ENCODE data around the gene ALPI. TPM values are rescaled to one million over a fixed set of nuclear protein-coding genes. Genes with fewer than 3 reads are reported as not detected.

ALPI gene
- total and polyA plus RNA-seq, 2 donors (not counting 3 experiments of a cell fraction or from before 2014, with no cell fraction given), result not detected

DNA sequence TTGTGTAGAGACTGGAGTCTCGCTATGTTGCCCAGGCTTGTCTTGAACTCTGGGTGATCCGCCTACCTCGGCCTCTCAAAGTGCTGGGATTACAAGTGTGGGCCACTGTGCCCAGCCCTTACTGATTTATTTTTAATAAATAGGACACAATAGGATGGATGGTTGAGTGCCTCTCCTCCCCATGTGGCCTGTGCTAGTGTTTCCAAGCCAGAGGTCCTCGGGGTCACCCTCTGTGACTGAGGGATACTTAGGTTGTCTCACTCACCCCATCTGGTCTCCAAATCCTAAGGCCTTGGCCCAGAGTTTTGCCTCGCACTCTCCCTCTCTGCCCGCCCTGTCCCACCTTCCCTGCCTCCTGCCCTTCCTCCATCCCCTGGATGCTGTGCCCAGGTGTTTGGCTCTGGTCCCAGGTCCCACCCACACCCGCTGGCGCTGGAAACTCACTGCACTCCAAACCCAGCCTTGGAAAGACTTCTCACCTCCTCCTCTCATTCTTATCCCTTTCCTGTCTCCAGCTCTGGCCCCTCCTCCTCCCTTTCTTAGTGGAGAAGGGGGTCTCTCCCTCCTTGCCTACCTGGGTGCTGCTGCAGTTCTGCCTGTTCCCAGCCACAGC is 36.4 kb downstream of the ALPI start:
- Histone ChIP-seq H2AFZ (ENCODE audit: low read depth, low read length) (no peak overlapping the region), H3K27me3 (ENCODE audit: control insufficient read depth in 2 of 2, insufficient read depth in 2 of 2, low read length in 2 of 2) (peaks cover 11 to 16% of the 10 kb centered on the region in 2 experiments), H4K20me1 (replicated peaks; ENCODE audit: control insufficient read depth, extremely low read depth, insufficient read depth, low read length) (no peaks in the 10 kb centered on the region), H3K9ac (replicated peaks; ENCODE audit: extremely low read depth, insufficient read depth, low read length) (no peak overlapping the region), H3K9me1 (replicated peaks; ENCODE audit: control insufficient read depth, extremely low read depth, insufficient read depth, low read length) (no peaks in the 10 kb centered on the region), H3K4me3 (replicated peaks in 1 of 3; ENCODE audit: insufficient read depth in 1 of 3, low read depth in 1 of 3, low read length in 3 of 3) (no peak overlapping the region), H3K79me2 (ENCODE audit: control insufficient read depth, insufficient read depth, low read length) (no peaks in the 10 kb centered on the region), H3K9me3 (replicated peaks; ENCODE audit: control insufficient read depth, insufficient read depth, low read length) (no peaks in the 10 kb centered on the region), H3K4me2 (ENCODE audit: insufficient read depth, low read length) (no peak overlapping the region), H3K4me1 (ENCODE audit: control insufficient read depth, extremely low read depth, insufficient read depth, low read length) (no peaks in the 10 kb centered on the region), H3K36me3 (ENCODE audit: control insufficient read depth in 2 of 2, extremely low read depth in 1 of 2, insufficient read depth in 2 of 2, low read length in 2 of 2) (no peaks in the 10 kb centered on the region), H3K27ac (ENCODE audit: insufficient read depth, low read depth, low read length) (no peak overlapping the region)
- CTCF ChIA-PET, result no interaction called here
- dilution Hi-C loops (cut with MboI; ENCODE audit: extremely low pct_ligation_motif_present, low sequenced_read_pairs) (no loop called here), intact Hi-C loops (cut with micrococcal nuclease) (no loop called here)
- FAIRE-seq, result no peak
- POLR2A ChIA-PET, result no interaction called here
- DNase-seq (ENCODE audit: low read depth, low spot score), result no peak
- no TSS peak for BruUV-seq (replicated peaks)
- TF ChIP-seq MYC (IDR thresholded peaks at IDR 0.05; ENCODE audit: low read depth, low read length) (no peak), POLR2A (IDR thresholded peaks at IDR 0.05; ENCODE audit: low read depth, low read length) (no peak), GATA2 (IDR thresholded peaks at IDR 0.05; ENCODE audit: insufficient read depth, insufficient read length, low read depth, low read length) (no peak)

DNA sequence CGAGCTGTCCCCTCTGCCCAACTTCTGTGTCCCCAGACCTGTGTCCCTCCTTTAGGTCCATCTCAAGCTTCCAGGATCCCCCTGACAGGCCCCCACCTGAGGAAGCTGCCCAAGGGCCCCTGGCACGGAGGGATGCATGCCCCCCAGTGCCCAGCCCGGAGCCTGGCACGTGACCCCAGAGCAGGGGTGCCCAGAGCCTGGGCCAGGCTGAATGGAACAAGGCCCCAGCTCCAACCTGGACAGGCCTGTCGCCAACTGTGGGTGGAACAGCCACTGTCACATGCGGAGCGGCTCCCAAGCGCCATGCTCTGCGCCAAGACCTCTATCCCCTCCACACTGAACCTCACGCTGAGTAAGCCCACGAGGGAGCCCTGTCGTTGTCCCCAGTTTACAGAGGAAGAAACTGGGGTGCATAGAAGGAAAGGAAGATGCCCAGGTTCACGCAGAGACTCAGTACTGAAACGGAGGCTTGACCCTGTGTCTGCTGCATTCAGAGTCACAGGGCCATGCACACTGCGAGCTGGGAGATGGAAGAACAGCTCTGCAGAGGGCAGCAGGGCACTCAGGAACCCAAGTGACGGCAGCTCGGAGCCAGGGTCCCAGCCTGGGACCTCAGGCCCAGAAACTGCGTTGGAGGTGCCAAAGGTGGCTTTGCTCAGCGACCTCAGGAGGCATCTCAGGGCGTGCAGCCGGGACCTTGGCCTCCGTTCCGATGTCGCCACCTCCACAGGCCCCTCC is 37.2 kb downstream of the ALPI start:
- intact Hi-C loops (cut with micrococcal nuclease) (no loop called here), dilution Hi-C loops (cut with MboI; ENCODE audit: extremely low pct_ligation_motif_present, low sequenced_read_pairs) (no loop called here)
- no peaks in the 10 kb centered on the region for H3K9me3 ChIP-seq (replicated peaks; ENCODE audit: control insufficient read depth, insufficient read depth, low read length)
- FAIRE-seq, result no peak
- no peaks in the 10 kb centered on the region for H3K4me1 ChIP-seq (ENCODE audit: control insufficient read depth, extremely low read depth, insufficient read depth, low read length)
- H3K9me1 ChIP-seq (replicated peaks; ENCODE audit: control insufficient read depth, extremely low read depth, insufficient read depth, low read length), result no peaks in the 10 kb centered on the region
- ChIA-PET POLR2A (no interaction called here), CTCF (no interaction called here)
- no peaks in the 10 kb centered on the region for H3K36me3 ChIP-seq (ENCODE audit: control insufficient read depth in 2 of 2, extremely low read depth in 1 of 2, insufficient read depth in 2 of 2, low read length in 2 of 2)
- H3K27me3 ChIP-seq (ENCODE audit: control insufficient read depth in 2 of 2, insufficient read depth in 2 of 2, low read length in 2 of 2), result peaks cover 9 to 11% of the 10 kb centered on the region in 2 experiments
- no peak overlapping the region for H3K4me2 ChIP-seq (ENCODE audit: insufficient read depth, low read length)
- no peaks in the 10 kb centered on the region for H4K20me1 ChIP-seq (replicated peaks; ENCODE audit: control insufficient read depth, extremely low read depth, insufficient read depth, low read length)
- H3K4me3 ChIP-seq (replicated peaks in 1 of 3; ENCODE audit: insufficient read depth in 1 of 3, low read depth in 1 of 3, low read length in 3 of 3), result no peak overlapping the region
- H2AFZ ChIP-seq (ENCODE audit: low read depth, low read length), result no peak overlapping the region
- no peaks in the 10 kb centered on the region for H3K79me2 ChIP-seq (ENCODE audit: control insufficient read depth, insufficient read depth, low read length)
- TF ChIP-seq MYC (IDR thresholded peaks at IDR 0.05; ENCODE audit: low read depth, low read length) (no peak), JUN (IDR thresholded peaks at IDR 0.05; ENCODE audit: borderline replicate concordance, insufficient read depth, insufficient read length, low read depth) (no peak), EZH2 (IDR thresholded peaks at IDR 0.05; ENCODE audit: borderline replicate concordance, low read depth, low read length, severe bottlenecking) (no peak), POLR2AphosphoS5 (IDR thresholded peaks at IDR 0.05; ENCODE audit: insufficient read depth, low read depth, low read length) (no peak), GATA2 (IDR thresholded peaks at IDR 0.05; ENCODE audit: insufficient read depth, insufficient read length, low read depth, low read length) (no peak), POLR2A (IDR thresholded peaks at IDR 0.05; ENCODE audit: low read depth, low read length) (no peak), FOS (IDR thresholded peaks at IDR 0.05; ENCODE audit: borderline replicate concordance, insufficient read depth, low read length) (no peak)
- TF ChIP-seq, protein P1, sequence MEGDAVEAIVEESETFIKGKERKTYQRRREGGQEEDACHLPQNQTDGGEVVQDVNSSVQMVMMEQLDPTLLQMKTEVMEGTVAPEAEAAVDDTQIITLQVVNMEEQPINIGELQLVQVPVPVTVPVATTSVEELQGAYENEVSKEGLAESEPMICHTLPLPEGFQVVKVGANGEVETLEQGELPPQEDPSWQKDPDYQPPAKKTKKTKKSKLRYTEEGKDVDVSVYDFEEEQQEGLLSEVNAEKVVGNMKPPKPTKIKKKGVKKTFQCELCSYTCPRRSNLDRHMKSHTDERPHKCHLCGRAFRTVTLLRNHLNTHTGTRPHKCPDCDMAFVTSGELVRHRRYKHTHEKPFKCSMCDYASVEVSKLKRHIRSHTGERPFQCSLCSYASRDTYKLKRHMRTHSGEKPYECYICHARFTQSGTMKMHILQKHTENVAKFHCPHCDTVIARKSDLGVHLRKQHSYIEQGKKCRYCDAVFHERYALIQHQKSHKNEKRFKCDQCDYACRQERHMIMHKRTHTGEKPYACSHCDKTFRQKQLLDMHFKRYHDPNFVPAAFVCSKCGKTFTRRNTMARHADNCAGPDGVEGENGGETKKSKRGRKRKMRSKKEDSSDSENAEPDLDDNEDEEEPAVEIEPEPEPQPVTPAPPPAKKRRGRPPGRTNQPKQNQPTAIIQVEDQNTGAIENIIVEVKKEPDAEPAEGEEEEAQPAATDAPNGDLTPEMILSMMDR (IDR thresholded peaks at IDR 0.05; ENCODE audit: extremely low read depth in 1 of 2, insufficient read depth in 1 of 2, low read depth in 1 of 2, low read length in 2 of 2), result no peak
- TF ChIP-seq, protein P2, sequence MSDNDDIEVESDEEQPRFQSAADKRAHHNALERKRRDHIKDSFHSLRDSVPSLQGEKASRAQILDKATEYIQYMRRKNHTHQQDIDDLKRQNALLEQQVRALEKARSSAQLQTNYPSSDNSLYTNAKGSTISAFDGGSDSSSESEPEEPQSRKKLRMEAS (IDR thresholded peaks at IDR 0.05; ENCODE audit: insufficient read depth, insufficient read length), result no peak
- no TSS peak for BruUV-seq (replicated peaks)
- no peak overlapping the region for H3K9ac ChIP-seq (replicated peaks; ENCODE audit: extremely low read depth, insufficient read depth, low read length)
- H3K27ac ChIP-seq (ENCODE audit: insufficient read depth, low read depth, low read length), result no peak overlapping the region
- no peak for DNase-seq (ENCODE audit: low read depth, low spot score)

Measured in endothelial cell of umbilical vein (primary cell).